HepG2 (cell line): ENCODE measurements around the gene NT5DC2. TPM values are rescaled to one million over a fixed set of nuclear protein-coding genes. Genes with fewer than 3 reads are reported as not detected.

Experiments used
- EP300 ChIP-seq, 3 experiments: sonication (generic) in 1 of 3; formaldehyde crosslinking in 1 of 3; IDR thresholded peaks; 2 replicates each; pipeline versions ENCODE4 v1.5.1 to v1.6.1; 2011 to 2020; ENCODE audit warnings: low read depth in 2 of 3, low read length in 2 of 3, borderline replicate concordance in 1 of 3, improper control_type of control experiment in 1 of 3, mild to moderate bottlenecking in 1 of 3, missing genetic modification reagents in 1 of 3, moderate library complexity in 1 of 3
- KAT2B ChIP-seq: fragments of 150-350 bp; IDR thresholded peaks from 2 replicates; pipeline ENCODE4 v1.6.1; 2014; ENCODE audit warnings: low read depth, low read length, borderline replicate concordance
- TOPORS ChIP-seq: sonication (generic); formaldehyde crosslinking; IDR thresholded peaks from 2 replicates; pipeline ENCODE4 v1.8.0; 2023; ENCODE audit warnings: mild to moderate bottlenecking, missing genetic modification reagents
- ZBTB21 ChIP-seq: sonication (generic); formaldehyde crosslinking; IDR thresholded peaks from 2 replicates; pipeline ENCODE4 v1.4.0; 2020; ENCODE audit warnings: missing genetic modification reagents
- ZKSCAN1 ChIP-seq: fragments of 150-350 bp; IDR thresholded peaks from 2 replicates; pipeline ENCODE4 v1.6.1; 2014; ENCODE audit warnings: low read length
- ZNF446 ChIP-seq: sonication (generic); formaldehyde crosslinking; IDR thresholded peaks from 2 replicates; pipeline ENCODE4 v1.5.0; 2020; ENCODE audit warnings: mild to moderate bottlenecking, missing genetic modification reagents
- ZNF713 ChIP-seq: sonication (generic); formaldehyde crosslinking; IDR thresholded peaks from 2 replicates; pipeline ENCODE4 v1.4.0; 2020; ENCODE audit warnings: mild to moderate bottlenecking, missing genetic modification reagents
- ZNF891 ChIP-seq: sonication (generic); formaldehyde crosslinking; IDR thresholded peaks from 2 replicates; pipeline ENCODE4 v1.5.0; 2020; ENCODE audit warnings: mild to moderate bottlenecking, missing genetic modification reagents
- ZSCAN25 ChIP-seq: sonication (generic); formaldehyde crosslinking; IDR thresholded peaks from 2 replicates; pipeline ENCODE4 v1.8.0; 2022; ENCODE audit warnings: mild to moderate bottlenecking, missing genetic modification reagents
- polyA plus RNA-seq, 8 experiments: library from polyadenylated mRNA; depleted of rRNA in 3 of 8; stranded (reverse) in 7 of 8; unstranded in 1 of 8; fragments of >200 nt; fragmentation: Illumina TruSeq in 4 of 8; extraction: Trizol in 4 of 8; gene quantifications; 2 replicates each; pipeline versions ENCODE4 v1.2.1 to v1.2.3, GENCODE V29; 2011 to 2016; ENCODE audit warnings: low read depth in 4 of 8, missing spikeins in 1 of 8, mixed read lengths in 1 of 8; ENCODE audit not compliant: insufficient read depth in 1 of 8
- total RNA-seq, 5 experiments: library from RNA; depleted of rRNA; stranded (reverse); fragments of >200 nt; fragmentation: Illumina TruSeq; extraction: Trizol; gene quantifications; 2 replicates each; pipeline ENCODE4 v1.2.3, GENCODE V29; 2016; ENCODE audit warnings: low read depth in 1 of 5
- TF ChIP-seq, protein P1 (sequence below): sonication (generic); formaldehyde crosslinking; IDR thresholded peaks from 2 replicates; pipeline ENCODE4 v1.5.0; 2020; ENCODE audit warnings: mild to moderate bottlenecking, missing genetic modification reagents
- TF ChIP-seq, protein P2 (sequence below): sonication (generic); formaldehyde crosslinking; IDR thresholded peaks from 2 replicates; pipeline ENCODE4 v1.5.1; 2020; ENCODE audit warnings: missing genetic modification reagents, mild to moderate bottlenecking, borderline replicate concordance
- TF ChIP-seq, protein P3 (sequence below): sonication (generic); formaldehyde crosslinking; IDR thresholded peaks from 2 replicates; pipeline ENCODE4 v1.4.0; 2020; ENCODE audit warnings: missing genetic modification reagents
- TF ChIP-seq, protein P4 (sequence below): sonication (generic); formaldehyde crosslinking; IDR thresholded peaks from 2 replicates; pipeline ENCODE4 v1.4.0; 2020; ENCODE audit warnings: missing genetic modification reagents
- TF ChIP-seq, protein P5 (sequence below): sonication (generic); IDR thresholded peaks from 2 replicates; pipeline ENCODE4 v1.6.1; 2016; ENCODE audit warnings: low read depth, borderline replicate concordance
- TF ChIP-seq, protein P6 (sequence below): sonication (generic); formaldehyde crosslinking; IDR thresholded peaks from 2 replicates; pipeline ENCODE4 v1.8.0; 2022; ENCODE audit warnings: missing genetic modification reagents, mild to moderate bottlenecking, borderline replicate concordance

The NT5DC2 gene
- total and polyA plus RNA-seq, 2 of the 13 experiments (the other 11 are each of a cell fraction or from before 2014, with no cell fraction given) = 131 to 240 TPM

DNA sequence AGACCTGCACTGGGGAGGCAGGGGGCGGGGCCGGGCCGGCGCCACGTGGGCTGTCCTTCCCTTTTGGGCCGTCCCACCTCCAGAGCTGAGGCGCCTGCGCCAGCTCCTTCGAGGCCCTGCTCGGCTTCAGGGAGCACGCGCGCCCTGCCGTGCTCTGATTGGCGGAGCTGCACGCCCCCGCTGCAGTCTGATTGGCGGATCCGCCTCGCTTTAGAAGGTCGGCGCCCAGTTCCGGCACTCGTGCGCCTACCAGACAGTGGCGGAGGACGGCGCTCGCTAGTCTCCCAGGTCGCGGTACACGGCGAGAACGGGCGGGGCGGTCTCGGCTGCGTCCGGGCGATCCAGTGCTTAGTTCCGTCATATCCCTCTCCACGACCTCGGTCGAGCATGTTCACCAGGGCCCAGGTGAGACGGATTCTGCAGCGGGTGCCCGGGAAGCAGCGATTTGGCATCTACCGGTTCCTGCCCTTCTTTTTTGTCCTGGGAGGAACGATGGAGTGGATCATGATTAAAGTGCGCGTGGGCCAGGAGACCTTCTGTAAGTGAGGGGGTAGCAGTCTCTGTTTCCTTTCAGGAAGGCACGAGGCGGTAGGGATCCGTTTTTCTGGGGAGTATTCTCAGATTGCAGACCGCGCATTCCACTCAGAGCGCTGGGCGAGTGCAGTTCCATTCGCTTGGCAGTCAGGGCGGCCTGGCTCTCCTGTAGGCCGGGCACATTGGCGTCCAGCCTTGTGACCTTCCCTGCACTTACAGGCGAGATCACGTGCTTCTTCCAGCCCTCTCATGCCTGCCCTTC lies 2.9 kb upstream of the NT5DC2 start, which contains the start of gene UQCC5 (continued):
- TF ChIP-seq, protein P1, sequence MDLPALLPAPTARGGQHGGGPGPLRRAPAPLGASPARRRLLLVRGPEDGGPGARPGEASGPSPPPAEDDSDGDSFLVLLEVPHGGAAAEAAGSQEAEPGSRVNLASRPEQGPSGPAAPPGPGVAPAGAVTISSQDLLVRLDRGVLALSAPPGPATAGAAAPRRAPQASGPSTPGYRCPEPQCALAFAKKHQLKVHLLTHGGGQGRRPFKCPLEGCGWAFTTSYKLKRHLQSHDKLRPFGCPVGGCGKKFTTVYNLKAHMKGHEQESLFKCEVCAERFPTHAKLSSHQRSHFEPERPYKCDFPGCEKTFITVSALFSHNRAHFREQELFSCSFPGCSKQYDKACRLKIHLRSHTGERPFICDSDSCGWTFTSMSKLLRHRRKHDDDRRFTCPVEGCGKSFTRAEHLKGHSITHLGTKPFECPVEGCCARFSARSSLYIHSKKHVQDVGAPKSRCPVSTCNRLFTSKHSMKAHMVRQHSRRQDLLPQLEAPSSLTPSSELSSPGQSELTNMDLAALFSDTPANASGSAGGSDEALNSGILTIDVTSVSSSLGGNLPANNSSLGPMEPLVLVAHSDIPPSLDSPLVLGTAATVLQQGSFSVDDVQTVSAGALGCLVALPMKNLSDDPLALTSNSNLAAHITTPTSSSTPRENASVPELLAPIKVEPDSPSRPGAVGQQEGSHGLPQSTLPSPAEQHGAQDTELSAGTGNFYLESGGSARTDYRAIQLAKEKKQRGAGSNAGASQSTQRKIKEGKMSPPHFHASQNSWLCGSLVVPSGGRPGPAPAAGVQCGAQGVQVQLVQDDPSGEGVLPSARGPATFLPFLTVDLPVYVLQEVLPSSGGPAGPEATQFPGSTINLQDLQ (CRISPR knock-in tag) = no peak; the same call in 1 of the 2 replicates
- TF ChIP-seq, protein P2, sequence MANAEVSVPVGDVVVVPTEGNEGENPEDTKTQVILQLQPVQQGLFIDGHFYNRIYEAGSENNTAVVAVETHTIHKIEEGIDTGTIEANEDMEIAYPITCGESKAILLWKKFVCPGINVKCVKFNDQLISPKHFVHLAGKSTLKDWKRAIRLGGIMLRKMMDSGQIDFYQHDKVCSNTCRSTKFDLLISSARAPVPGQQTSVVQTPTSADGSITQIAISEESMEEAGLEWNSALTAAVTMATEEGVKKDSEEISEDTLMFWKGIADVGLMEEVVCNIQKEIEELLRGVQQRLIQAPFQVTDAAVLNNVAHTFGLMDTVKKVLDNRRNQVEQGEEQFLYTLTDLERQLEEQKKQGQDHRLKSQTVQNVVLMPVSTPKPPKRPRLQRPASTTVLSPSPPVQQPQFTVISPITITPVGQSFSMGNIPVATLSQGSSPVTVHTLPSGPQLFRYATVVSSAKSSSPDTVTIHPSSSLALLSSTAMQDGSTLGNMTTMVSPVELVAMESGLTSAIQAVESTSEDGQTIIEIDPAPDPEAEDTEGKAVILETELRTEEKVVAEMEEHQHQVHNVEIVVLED = peak; percentile 79
- TF ChIP-seq ZNF891 (CRISPR knock-in tag) (peak; percentile 86; the same call in 1 of the 2 replicates), ZNF713 (CRISPR knock-in tag) (peak; percentile 52; the same call in 1 of the 2 replicates), TOPORS (CRISPR knock-in tag) (no peak), ZKSCAN1 (no peak), ZNF446 (CRISPR knock-in tag) (peak; percentile 94), KAT2B (no peak), EP300 (IDR thresholded peaks at IDR 0.05; ENCODE audit: low read depth in 2 of 2, low read length in 2 of 2) (no peak), EP300 (CRISPR knock-in tag; IDR thresholded peaks at IDR 0.05; ENCODE audit: borderline replicate concordance) (no peak), ZBTB21 (no peak), ZSCAN25 (CRISPR knock-in tag) (peak; percentile 98)
- TF ChIP-seq, protein P3, sequence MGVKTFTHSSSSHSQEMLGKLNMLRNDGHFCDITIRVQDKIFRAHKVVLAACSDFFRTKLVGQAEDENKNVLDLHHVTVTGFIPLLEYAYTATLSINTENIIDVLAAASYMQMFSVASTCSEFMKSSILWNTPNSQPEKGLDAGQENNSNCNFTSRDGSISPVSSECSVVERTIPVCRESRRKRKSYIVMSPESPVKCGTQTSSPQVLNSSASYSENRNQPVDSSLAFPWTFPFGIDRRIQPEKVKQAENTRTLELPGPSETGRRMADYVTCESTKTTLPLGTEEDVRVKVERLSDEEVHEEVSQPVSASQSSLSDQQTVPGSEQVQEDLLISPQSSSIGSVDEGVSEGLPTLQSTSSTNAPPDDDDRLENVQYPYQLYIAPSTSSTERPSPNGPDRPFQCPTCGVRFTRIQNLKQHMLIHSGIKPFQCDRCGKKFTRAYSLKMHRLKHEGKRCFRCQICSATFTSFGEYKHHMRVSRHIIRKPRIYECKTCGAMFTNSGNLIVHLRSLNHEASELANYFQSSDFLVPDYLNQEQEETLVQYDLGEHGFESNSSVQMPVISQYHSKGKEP (CRISPR knock-in tag) = no peak
- TF ChIP-seq, protein P4, sequence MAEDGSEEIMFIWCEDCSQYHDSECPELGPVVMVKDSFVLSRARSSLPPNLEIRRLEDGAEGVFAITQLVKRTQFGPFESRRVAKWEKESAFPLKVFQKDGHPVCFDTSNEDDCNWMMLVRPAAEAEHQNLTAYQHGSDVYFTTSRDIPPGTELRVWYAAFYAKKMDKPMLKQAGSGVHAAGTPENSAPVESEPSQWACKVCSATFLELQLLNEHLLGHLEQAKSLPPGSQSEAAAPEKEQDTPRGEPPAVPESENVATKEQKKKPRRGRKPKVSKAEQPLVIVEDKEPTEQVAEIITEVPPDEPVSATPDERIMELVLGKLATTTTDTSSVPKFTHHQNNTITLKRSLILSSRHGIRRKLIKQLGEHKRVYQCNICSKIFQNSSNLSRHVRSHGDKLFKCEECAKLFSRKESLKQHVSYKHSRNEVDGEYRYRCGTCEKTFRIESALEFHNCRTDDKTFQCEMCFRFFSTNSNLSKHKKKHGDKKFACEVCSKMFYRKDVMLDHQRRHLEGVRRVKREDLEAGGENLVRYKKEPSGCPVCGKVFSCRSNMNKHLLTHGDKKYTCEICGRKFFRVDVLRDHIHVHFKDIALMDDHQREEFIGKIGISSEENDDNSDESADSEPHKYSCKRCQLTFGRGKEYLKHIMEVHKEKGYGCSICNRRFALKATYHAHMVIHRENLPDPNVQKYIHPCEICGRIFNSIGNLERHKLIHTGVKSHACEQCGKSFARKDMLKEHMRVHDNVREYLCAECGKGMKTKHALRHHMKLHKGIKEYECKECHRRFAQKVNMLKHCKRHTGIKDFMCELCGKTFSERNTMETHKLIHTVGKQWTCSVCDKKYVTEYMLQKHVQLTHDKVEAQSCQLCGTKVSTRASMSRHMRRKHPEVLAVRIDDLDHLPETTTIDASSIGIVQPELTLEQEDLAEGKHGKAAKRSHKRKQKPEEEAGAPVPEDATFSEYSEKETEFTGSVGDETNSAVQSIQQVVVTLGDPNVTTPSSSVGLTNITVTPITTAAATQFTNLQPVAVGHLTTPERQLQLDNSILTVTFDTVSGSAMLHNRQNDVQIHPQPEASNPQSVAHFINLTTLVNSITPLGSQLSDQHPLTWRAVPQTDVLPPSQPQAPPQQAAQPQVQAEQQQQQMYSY = peak; percentile 68; the same call in 1 of the 2 replicates
- TF ChIP-seq, protein P5, sequence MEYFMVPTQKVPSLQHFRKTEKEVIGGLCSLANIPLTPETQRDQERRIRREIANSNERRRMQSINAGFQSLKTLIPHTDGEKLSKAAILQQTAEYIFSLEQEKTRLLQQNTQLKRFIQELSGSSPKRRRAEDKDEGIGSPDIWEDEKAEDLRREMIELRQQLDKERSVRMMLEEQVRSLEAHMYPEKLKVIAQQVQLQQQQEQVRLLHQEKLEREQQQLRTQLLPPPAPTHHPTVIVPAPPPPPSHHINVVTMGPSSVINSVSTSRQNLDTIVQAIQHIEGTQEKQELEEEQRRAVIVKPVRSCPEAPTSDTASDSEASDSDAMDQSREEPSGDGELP = peak; percentile 31; the same call in 1 of the 2 replicates
- TF ChIP-seq, protein P6, sequence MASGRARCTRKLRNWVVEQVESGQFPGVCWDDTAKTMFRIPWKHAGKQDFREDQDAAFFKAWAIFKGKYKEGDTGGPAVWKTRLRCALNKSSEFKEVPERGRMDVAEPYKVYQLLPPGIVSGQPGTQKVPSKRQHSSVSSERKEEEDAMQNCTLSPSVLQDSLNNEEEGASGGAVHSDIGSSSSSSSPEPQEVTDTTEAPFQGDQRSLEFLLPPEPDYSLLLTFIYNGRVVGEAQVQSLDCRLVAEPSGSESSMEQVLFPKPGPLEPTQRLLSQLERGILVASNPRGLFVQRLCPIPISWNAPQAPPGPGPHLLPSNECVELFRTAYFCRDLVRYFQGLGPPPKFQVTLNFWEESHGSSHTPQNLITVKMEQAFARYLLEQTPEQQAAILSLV (CRISPR knock-in tag) = peak; percentile 58; the same call in 1 of the 2 replicates
